NCI-H526 treated with DMSO at 0.1 percent for 48 hours (cell line): Measurements from ENCODE around the gene RGL2.
A peak's percentile ranks its signal among the peaks of the same experiment; 100 is the strongest.
"Not testable (repeated sequence)": the region's sequence is repeated elsewhere in the genome, so short reads cannot be mapped to it uniquely, and the experiment has no call there.

Source experiments
- DNase-seq: peaks from one replicate; lab custom pipeline; 2025; lab: John Stamatoyannopoulos, UW

Gene RGL2, protein sequence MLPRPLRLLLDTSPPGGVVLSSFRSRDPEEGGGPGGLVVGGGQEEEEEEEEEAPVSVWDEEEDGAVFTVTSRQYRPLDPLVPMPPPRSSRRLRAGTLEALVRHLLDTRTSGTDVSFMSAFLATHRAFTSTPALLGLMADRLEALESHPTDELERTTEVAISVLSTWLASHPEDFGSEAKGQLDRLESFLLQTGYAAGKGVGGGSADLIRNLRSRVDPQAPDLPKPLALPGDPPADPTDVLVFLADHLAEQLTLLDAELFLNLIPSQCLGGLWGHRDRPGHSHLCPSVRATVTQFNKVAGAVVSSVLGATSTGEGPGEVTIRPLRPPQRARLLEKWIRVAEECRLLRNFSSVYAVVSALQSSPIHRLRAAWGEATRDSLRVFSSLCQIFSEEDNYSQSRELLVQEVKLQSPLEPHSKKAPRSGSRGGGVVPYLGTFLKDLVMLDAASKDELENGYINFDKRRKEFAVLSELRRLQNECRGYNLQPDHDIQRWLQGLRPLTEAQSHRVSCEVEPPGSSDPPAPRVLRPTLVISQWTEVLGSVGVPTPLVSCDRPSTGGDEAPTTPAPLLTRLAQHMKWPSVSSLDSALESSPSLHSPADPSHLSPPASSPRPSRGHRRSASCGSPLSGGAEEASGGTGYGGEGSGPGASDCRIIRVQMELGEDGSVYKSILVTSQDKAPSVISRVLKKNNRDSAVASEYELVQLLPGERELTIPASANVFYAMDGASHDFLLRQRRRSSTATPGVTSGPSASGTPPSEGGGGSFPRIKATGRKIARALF

DNA sequence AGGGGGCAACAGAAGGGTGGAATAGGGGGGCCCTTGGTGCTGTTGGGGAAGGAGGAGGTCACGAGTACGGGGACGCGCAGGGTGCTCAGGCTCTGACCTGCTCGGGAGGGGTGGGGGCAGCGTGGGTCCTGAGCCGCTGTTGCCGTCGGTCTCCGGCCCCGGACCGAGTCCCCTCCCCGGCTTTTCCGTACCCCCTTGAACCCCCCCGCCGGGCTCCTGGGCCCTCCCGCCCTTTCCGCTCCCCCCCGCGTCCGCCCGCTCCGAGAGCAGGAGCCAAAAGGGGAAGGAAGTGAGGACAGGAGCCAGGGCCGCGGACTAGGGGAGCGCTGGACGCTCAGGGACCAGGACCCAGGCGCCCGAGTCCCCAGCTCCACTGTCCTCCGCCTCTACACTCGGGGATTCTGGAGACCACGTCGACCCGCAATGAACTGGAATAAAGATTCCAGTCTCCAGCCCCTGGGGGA lies at the start of gene RGL2:
Gene RGL2, minus strand, starts transcription at position 170 of the 464 bp plus-strand sequence. CDS start 332 bp downstream, outside the sequence.
- DNase-seq = no peak

DNA sequence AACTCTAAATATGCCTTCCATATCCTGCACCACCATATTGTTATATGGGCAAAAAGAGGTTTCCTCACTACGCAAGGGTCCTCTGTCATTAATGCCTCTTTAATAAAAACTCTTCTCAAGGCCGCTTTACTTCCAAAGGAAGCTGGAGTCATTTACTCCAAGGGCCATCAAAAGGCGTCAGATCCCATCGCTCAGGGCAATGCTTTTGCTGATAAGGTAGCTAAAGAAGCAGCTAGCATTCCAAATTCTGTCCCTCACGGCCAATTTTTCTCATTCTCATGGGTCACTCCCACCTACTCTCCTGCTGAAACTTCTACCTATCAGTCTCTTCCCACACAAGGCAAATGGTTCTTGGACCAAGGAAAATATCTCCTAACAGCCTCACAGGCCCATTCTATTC lies 49.1 kb upstream of the RGL2 start:
- no peak for DNase-seq

DNA sequence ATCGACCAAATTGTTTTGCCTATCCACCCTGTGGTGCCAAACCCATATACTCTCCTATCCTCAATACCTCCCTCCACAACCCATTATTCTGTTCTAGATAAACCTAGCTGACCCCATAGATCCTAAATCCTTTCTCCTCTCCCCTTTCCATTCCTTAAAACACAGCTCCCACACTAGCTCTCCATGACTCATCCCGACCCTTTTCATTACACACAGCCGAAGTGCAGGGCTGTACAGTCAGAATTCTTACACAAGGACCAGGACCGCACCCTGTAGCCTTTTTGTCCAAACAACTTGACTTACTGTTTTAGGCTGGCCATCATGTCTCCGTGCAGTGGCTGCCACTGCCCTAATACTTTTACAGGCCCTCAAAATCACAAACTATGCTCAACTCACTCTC lies 48.2 kb upstream of the RGL2 start:
- DNase-seq = not testable (repeated sequence)

DNA sequence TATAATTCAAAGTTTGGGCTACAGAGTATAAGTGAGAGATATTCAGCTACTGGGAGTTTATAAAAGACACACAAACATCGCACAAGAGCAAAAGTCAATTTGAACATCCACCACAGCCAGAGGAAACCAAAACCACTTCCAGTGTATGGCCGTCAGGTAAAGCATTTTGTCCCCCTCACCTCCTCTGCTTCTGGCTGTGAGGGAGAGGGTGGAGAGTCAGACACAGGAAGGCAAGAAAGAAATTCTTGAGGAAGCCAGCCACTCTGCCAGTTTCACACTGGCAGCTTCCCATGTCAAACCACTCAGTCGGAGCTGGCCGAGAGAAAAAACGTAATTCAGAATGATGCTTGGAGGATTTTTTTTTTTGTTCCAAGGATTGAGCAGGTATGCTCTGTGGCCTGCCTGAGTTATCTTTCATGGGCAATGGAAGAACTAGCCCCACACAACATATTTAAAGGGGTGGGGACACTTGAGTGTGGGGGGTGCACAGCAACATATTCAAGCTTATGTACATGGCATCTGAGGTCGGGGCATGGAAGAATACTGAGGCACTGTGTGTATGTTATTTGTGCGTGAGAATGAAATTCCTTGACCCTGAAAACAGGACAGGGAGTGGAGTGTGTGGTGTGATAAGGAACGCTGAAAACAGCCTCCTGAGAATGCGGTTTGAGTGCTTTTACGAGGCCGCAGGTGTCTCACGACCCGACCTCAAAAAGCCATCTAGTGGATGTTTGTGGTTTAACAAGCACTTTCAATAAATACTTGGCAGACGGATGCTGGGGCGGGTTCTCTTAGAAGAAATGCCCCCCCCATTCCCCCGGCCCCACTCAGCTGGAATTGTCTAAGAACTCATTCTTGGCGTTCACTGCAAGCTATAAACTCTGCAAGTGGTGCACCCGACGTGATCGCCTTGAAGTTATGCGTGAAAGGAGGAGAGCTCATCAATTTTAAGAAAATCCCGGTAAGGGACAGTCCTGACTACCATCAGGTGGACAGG lies 46.3 kb upstream of the RGL2 start:
- DNase-seq = peak; percentile 59

DNA sequence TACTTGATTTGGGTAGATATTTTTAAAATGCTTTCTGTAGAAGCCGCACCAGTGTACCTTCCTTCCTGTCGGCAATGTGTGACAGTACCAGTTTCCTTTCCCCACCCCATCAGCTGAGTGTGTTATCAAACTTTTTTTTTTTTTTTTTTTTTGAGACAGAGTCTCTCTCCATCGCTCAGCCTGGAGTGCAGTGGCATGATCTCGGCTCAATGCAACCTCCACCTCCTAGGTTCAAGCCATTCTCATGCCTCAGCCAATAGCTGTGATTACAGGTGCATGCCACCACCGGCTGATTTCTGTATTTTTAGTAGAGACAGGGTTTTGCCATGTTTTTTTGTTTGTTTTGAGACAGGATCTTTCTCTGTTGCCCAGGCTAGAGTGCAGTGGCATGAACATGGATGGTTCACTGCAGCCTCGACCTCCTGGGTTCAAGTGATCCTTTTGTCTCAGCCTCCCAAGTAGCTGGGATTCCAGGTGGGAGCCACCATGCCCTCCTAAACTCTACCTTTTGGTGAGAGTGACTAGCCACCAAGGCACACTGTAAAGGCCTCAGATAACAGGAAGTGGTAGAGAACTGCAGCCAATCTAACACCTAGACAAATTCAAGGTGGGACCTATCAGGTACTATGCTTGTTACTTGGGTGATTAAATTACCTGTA lies 45.3 kb upstream of the RGL2 start:
- no peak for DNase-seq

DNA sequence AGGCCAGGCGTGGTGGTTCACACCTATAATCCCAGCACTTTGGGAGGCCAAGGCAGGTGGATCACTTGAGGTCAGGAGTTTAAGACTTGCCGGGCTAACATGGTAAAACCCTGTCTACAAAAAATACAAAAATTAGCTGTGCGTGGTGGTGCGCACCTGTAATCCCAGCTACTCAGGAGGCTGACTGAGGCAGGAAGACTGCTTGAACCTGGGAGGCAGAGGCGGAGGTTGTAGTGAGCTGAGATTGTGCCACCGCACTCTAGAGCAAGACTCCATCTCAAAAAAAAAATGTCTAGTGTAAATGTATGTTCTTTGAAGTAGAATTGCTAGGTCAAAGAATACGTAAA lies 44.8 kb upstream of the RGL2 start:
- not testable (repeated sequence) for DNase-seq

DNA sequence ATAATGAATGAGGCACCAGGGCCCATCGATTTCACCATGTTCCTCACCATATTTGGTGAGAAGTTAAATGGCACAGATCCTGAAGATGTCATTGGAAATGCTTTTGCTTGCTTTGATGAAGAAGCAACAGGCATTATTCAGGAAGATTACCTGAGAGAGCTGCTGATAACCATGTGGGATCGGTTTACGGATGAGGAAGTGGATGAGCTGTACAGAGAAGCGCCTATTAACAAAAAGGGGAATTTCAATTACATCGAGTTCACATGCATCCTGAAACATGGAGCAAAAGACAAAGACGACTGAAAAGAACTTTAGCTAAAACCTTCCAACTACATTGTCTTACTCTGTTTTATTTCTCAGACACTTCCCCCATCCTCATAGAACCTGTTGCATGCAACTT lies 40.5 kb upstream of the RGL2 start:
- DNase-seq = no peak

DNA sequence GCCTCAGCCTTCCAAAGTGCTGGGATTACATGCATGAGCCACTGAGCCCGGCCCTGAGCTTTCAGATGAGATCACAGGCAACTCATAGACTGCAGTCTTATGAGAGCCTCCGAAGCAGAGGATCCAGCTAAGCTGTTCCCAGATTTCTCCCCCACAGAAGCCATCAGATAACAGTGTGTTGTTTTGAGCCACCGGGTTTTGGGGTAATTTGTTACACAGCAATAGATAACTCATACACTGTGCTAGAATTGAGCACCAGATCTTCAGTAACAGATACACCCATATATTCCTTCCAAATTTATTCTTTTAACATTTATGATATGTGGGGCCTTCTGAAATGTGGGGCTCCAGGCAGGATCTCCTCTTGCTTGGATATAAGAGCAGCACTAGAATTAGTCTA lies 37.8 kb upstream of the RGL2 start:
- DNase-seq = no peak

DNA sequence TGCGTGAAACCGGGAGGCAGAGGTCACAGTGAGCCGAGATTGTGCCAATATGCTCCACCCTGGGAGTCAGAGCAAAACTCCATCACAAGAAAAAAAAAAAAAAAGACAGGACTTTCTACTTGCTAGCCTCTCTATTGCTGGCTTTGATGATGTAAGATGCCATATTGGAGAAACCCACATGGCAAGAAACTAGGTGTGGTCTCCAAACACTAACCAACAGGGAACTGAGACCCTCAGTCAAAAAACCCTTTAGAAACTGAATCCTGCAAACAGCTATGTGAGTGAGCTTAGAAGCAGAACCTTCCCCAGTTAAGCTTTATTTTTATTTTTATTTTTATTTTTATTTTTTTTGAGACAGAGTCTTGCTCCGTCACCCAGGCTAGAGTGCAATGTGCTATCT lies 37.2 kb upstream of the RGL2 start:
- no peak for DNase-seq

DNA sequence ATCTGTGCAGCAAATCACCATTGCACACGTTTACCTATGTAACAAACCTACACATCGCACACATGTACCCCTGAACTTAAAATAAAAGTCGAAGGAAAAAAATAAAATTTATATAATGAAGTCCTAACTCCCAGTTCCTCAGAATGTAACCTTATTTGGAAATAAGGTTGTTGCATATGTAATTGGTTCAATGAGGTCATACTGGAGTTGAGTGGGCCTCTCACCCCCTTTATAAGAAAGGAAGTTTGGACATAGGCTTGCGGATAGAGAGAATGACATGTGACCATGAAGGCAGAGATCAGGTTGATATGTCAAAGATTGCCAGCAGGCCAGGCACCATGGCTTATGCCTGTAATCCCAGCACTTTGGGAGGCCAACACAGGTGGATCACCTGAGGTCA lies 34.9 kb upstream of the RGL2 start:
- DNase-seq = no peak

DNA sequence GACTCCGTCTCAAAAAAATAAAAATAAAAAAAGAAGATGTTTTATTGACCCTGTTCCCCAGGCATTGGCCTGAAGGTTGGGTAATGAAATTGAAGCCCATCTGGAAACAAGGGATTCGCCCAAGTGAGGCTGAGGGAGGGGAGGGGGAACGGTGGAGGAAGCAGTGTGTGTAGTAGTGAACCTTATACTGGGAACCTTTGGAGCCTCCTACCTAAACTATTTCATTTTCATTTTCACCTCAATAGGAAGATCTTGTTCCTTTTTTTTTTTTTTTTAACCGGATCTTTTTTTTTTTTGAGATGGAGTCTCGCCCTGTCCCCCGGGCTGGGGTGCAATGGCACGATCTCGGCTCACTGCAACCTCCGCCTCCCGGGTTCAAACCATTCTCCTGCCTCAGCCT lies 32.0 kb upstream of the RGL2 start:
- DNase-seq = no peak

DNA sequence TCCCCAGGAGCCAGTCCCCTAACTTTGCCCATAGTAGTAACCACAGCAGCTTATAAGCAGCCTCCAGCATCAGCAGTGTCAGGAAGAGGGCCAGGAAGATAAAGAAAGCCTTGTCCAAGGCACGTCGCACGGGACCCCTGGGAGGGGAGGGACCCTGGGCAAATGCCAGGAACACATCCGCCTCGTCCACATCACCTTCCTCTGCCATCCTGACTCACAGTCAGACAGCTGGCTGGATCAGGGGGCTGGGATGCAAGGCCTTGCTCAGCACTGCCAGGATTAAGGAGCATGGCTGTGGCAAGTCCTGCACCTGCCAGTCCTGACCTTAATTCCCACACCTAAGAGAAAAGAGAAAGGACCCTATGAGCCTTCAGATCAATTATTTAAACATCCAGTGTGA lies 30.3 kb upstream of the RGL2 start:
- DNase-seq = no peak

DNA sequence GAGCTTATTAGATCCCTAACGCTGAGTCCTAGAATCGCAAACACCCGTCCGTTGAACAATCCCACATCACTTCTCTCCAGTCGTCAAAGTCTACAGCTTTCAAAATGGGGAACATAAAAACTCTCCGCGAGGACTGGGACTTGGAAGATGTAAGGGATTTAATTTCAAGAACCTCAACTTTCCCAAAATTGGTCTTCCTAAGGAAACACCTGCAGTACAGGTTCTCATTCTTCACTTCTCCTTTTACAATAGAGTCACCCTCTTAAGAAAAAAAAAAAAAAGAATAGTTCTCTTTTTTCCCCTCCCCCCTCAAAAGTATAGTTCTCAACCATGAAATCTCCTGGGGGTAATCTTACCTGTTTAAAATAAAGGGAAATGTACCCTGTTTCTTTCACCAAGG lies 25.4 kb upstream of the RGL2 start:
- DNase-seq = no peak

DNA sequence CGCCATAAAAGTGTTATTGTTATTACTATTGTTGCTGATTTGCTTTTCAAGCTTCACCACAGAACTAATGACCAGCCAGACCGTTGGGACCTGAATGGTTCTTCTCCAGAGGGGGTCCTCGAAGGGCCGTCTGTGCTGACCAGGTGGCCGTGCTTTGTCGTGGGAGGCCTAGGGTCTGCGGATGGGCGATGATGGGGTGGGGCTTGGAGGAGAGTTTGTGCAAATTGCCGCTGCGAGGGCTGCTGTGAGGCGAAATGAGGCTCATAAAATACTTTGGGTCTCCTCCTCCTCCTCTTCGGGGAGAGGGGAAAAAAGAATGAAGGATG lies 24.8 kb upstream of the RGL2 start:
- DNase-seq = peak; percentile 70

DNA sequence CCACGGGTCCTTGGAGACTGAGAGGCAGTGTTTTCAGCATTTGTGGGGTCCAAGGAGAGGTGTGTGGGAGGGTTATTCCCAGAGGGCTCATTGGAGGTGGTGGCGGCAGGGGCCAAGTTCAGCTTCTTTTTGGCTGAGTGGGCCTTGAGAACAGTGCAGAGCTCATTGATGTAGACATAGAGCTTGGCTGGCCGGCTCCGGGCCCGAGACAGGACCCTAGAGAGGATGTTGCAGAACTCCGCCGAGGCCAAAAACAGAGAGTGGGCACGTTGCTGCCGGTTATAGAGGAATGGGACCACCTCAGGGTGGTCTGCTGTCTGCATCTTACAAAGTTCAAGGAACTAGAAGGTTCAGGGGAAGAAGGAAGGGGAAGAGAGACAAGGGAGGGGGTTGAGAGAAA lies 22.5 kb upstream of the RGL2 start:
- DNase-seq = no peak

DNA sequence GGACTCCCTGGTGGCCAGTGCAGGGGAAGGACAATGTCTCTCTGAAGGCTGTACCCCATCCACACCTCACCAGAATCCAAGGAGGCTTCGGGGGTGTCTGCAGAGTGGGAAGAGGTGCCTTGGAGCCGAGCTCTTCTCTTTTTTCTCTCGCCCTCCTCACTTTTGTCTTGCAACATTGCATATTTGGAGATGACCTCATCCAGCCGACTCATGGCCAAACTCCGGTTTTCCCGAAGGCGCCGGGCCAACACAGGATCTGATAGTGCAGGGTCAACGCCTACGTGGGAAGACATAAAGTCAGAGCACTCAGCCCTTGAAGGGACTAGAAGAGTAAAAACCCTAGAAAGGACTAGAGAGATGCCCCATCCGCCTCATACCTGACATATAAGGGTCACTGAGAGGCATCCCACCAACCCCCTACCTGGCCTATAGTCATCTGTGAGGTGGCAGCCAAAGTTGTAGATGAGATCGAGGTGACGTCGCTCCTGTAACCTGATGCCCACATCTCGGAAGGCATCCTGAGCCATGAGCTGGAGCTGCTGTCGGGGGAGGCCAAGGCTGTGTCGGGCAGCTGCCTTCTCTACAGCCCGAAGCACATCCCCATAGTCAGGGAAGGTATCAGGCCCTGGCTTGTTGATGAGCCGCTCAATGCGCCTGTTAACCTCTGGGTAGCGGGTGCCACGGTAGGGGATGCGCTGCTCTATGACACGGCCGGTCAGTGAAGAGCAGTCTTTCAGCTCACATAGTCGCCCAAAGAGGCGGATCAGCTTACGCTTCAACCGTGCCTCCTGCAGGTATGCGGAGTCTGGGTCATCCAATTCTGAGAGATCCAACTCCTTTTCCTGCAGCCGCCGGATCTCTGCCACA lies 21.8 kb upstream of the RGL2 start:
- no peak for DNase-seq

DNA sequence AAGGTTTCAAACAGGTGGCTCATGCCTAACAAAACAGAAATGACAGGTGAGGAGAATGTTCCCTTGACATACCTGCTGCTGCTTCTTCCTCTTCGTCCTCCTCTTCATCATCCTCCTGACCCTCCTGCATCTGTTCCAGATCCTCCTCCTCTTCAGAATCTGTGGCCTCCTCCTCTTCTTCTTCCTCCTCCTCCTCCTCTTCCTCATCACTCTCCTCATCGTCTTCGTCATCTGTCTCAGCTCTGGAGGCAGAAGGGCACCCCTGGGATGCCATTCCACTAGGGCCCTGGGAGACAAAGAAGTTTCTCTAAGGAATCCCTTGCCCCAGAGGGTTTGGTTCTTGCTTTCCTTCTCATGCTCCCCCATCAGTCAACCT lies 21.2 kb upstream of the RGL2 start:
- no peak for DNase-seq

DNA sequence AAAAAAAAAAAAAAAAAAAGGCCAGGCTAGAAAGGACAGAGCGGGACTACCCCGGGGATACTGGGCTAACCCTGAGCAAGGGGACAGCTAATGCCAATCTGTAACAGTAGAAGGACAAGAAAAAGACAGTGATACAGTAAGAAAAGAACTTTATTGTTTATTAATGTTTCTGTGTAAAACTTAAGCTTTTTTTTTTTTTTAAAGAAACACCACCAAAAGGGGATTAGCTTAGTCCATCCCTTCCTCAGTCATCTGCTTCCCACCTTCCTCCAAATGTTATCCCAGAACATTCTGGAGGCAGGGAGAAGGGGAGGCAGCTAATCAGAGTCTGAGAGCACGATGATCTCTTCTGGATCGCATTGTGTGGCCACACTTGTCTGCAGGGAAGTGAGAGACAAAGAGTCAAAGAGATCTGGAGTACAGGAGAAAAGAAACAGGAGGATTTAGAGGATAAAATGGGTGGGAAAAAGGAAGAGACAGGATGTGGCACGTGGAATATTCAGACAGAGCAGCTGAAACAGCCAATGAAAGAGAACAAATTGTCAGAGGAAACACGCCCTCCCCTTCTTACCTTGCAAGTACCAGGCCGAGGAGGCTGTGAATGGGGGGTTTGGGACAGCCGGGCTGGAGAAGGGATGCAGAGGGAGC lies 19.8 kb upstream of the RGL2 start:
- no peak for DNase-seq

DNA sequence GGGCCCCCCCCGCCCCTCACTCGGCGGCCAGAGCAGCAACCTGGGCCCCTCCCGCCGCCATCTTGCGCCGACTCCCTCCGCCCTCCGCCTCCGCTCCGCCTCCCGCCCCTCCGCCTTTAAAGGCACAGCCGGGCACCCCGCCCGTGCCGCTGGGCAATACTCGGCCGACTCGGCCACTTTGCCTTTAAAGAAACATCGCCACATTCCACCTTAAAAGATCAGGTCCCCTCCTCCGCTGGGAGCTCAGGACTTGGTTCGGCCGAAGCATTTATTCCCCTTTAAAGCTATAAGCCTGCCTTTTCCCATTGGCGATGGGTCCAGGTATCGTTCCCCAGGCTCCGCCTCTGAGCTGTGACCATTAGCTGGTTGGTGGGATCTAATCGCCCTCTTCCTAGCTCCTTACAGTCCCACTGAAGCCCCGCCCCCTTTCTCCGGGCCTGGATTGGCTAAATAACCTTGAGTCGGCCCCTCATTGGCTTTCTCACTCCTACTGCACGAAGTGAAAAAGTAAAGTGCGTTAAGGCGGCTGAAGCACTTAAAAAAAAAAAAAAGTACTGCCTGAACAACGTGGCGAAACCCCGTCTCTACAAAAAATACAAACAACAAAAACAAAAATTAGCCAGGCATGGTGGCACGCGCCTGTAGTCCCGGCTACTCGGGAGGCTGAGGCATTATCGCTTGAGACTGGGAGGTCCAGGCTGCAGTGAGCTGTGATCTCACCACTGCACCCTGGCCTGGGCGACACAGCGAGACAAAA lies 19.1 kb upstream of the RGL2 start, which contains the start of gene ZBTB22:
Gene ZBTB22, minus strand, starts transcription at position 76 of the 757 bp plus-strand sequence. CDS start 828 bp downstream, outside the sequence.
- peak; percentile 98 for DNase-seq

DNA sequence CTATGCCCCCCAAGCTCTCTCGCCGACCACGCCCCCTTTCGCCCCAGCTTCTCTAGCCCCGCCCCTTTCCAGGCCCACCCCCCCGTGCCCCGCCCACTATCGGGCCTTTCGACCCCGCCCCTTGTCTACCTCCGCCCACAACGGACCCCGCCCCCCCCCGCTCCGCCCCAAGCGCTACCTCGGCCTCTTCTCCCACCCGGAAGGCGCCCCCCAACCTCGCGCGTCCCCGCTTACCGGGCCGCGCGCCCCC lies 18.6 kb upstream of the RGL2 start:
- no peak for DNase-seq
